GM18505 (cell line): Measurements from ENCODE around the gene EXOC6B.

Experiments
- ATAC-seq: cut with Tn5 transposase; IDR thresholded peaks from one replicate; pipeline ENCODE4 v1.9.1; 2021; ENCODE audit not compliant: unreplicated experiment
- POLR2A ChIP-seq: IDR thresholded peaks from 4 replicates; pipeline ENCODE4 v1.6.1; 2011; ENCODE audit warnings: borderline replicate concordance; ENCODE audit not compliant: insufficient read depth, insufficient read length; ENCODE audit errors: extremely low read depth

The EXOC6B gene

GRCh38 chr2:72723769-72724370, 102.0 kb downstream of the EXOC6B start:
- TF ChIP-seq POLR2A = no peak
- no peak for ATAC-seq

- no peak for ATAC-seq
- no peak for TF ChIP-seq POLR2A
Observed at GRCh38 chr2:72722492-72723070, 103.3 kb downstream of the EXOC6B start.

GRCh38 chr2:72719416-72719815, 106.4 kb downstream of the EXOC6B start:
- TF ChIP-seq POLR2A = no peak
- ATAC-seq = no peak

- ATAC-seq = no peak
- TF ChIP-seq POLR2A = no peak
Observed at GRCh38 chr2:72718876-72719275, 107.0 kb downstream of the EXOC6B start.

- no peak for ATAC-seq
- no peak for TF ChIP-seq POLR2A
Observed at GRCh38 chr2:72716601-72717000, 109.2 kb downstream of the EXOC6B start.

- ATAC-seq = no peak
- no peak for TF ChIP-seq POLR2A
Observed at GRCh38 chr2:72713857-72714256, 112.0 kb downstream of the EXOC6B start.

GRCh38 chr2:72712977-72713376, 112.9 kb downstream of the EXOC6B start:
- TF ChIP-seq POLR2A = no peak

GRCh38 chr2:72712304-72712703, 113.5 kb downstream of the EXOC6B start:
- TF ChIP-seq POLR2A = no peak
- ATAC-seq = no peak

More at GRCh38 chr2:72712977-72713376, 112.9 kb downstream of the EXOC6B start:
- no peak for ATAC-seq

GRCh38 chr2:72710418-72711152, 115.2 kb downstream of the EXOC6B start:
- TF ChIP-seq POLR2A = no peak
- ATAC-seq = no peak

- TF ChIP-seq POLR2A = no peak
- no peak for ATAC-seq
Observed at GRCh38 chr2:72708236-72708635, 117.6 kb downstream of the EXOC6B start.

- ATAC-seq = no peak
- no peak for TF ChIP-seq POLR2A
Observed at GRCh38 chr2:72698300-72698699, 127.5 kb downstream of the EXOC6B start.

- TF ChIP-seq POLR2A = no peak
- no peak for ATAC-seq
Observed at GRCh38 chr2:72696559-72696958, 129.3 kb downstream of the EXOC6B start.

- no peak for TF ChIP-seq POLR2A
- ATAC-seq = no peak
Observed at GRCh38 chr2:72695676-72696075, 130.2 kb downstream of the EXOC6B start.
